ENCODE measurements around the gene SULT4A1.

Gene SULT4A1

DNA sequence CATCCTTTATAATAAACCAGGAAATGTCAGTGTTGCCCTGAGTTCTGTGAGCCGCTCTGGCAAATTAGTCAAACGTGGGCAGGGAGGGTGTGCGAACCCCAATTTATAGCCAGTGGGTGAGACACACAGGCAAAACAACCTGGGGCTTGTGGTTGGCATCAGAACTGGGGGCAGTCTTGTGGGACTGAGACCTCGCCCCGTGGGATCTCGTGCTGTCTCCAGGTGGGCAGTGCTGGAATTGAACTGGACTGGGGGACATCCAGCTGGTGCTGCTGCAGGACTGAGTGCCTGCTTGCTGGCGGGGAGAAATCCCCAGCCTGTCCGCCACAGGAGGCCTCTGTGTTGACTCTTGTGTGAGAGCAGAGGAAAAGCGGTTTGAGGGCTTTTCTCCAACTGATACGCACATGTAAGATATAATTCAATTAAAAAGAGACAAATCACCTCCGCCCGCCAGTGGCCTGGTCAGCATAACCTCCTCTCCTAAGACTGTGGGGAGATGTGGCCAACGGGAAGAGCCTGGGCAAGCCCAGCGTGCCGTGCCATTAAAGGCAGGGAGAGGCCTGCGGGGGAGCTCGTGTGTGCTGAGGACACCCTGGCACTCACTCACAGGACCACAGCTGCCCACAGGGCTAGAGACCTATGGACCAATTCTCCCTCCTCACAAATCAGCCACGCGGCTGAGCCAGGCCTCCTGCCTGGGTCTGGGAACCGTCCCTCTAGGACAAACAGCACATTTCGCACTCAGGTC, 18.4 kb downstream of the SULT4A1 start:
- no peak for DNase-seq

DNA sequence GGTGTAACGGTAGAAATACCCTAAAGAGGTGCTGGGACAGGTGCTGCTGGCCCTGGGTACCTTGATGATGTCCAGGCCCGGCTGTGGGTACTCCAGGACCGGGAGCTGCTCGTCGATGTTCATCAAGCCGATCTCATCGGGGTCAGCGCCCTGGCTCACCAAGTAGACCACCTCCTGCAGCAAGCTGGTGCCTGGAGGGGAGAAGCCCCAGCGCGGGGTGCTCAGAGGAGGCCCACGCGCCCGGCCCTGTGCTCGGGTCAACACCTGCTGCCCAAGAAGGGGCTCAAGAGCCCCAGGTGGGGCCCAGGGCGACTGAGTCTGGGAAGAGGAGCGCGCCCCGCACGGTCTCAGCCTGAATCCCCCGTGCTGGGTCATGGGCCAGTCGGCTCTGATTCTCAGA, 20.6 kb downstream of the SULT4A1 start:
- no peak for DNase-seq

DNA sequence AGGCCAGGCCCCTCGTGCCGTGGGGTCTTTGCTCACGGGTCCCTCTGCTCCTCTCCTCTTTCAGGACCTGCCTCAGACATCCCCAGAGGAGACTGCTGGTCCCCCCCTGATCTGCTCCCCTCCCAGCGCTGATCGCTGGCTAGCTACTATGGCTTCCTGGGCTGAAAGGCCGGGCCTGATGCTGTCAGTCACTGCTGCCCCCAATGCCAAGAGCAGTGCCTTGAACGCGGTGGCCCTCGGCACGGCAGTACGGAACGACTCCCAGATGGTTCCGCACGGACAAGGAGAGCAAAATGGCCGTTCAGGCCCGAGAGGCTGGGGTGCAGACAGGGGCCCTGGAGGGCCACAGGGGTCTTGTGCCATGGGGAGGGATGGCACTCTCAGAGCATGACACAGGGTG, 21.5 kb downstream of the SULT4A1 start:
- no peak for DNase-seq

DNA sequence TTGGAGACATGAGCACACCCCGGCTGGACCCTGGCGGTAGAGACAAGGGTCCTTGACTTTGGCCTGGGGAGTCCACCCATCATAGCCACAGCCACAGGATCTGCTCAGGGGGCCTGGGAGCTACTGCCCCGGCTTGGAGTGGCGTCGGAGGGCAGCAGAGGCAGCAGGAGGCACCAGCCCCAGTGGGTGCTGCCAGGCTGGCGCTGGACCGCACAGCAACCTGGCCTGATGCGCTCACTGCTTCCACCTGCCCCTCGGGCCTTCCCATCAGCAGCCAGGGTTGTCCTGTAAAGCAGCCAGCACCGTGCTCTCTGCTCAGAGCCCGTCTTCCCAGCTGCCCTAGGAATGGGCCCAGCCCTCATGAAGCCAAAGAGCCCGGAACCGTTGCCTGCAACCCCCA, 21.9 kb downstream of the SULT4A1 start:
- no peak for DNase-seq

- no peak for DNase-seq
Measured at GRCh38 chr22:43839781-43840180, 22.5 kb downstream of the SULT4A1 start.

- DNase-seq, result no peak
Measured at GRCh38 chr22:43838571-43839307, 23.6 kb downstream of the SULT4A1 start.

DNA sequence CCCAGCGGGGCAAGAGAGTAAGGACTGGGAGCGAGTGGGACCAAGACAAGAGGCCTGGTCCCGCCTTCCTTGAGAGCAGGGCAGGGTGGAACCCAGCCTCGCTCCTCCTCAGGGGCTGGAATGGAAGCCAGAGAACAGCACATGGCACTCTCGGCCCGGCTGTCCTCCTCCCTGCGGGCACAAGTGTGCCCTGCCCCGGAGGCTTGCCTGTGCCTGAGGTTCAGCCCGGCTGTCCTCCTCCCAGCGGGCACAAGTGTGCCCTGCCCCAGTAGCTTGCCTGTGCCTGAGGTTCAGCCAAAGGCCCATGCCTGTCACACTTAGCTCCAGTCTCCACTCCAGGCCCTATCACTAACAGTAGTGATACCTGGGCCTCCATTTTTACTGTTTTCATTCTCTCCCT, 24.2 kb downstream of the SULT4A1 start:
- DNase-seq, result no peak

GRCh38 chr22:43837666-43838065, 24.6 kb downstream of the SULT4A1 start:
- no peak for DNase-seq

- DNase-seq, result no peak
Measured at GRCh38 chr22:43835736-43836135, 26.6 kb downstream of the SULT4A1 start.

- no peak for DNase-seq
Measured at GRCh38 chr22:43835166-43835565, 27.1 kb downstream of the SULT4A1 start.

- DNase-seq, result no peak
Measured at GRCh38 chr22:43833286-43834240, 28.8 kb downstream of the SULT4A1 start.

DNA sequence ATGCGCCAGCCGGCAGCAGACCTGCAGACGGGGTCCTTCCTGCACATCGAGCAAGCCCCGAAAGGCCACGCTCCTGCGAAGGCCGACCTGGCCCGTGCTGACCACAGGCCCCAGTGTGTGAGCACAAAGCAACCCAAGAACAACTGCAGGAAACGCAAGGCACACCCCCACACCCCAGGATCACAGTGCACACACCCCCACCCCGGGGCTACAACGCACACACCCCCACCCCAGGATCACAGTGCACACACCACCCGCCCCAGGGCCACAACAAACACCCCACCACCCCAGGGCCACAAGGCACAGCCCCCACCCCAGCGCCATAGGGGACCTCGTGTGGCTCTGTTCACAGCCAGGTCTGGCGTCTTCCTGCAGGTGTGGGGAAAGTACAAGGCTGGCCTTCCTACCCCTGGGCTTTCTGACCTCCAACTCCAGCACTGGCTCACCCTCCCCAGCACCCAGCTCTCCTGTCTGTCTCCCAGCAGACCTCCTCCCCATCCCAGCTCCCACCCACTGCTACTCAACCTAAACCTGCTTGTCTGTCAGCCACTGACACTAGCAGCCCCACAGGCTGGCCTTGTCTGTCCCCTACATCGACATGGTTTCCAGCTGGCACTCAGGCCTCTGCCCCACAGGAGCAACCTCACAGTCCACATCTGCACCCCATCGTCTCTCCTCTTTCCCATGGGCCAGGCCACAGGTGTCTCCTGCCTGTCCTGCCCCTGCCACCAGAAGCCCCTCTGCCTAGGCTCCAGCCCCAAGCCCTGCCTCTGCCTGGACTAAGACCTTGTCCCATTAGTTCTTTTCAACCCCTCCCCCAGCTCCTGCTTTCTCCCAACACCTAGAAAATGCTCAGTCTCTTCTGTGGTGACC, 29.7 kb downstream of the SULT4A1 start:
- no peak for DNase-seq

- DNase-seq, result no peak
Measured at GRCh38 chr22:43831561-43832392, 30.5 kb downstream of the SULT4A1 start.

- no peak for DNase-seq
Measured at GRCh38 chr22:43830931-43831560, 31.3 kb downstream of the SULT4A1 start.

DNA sequence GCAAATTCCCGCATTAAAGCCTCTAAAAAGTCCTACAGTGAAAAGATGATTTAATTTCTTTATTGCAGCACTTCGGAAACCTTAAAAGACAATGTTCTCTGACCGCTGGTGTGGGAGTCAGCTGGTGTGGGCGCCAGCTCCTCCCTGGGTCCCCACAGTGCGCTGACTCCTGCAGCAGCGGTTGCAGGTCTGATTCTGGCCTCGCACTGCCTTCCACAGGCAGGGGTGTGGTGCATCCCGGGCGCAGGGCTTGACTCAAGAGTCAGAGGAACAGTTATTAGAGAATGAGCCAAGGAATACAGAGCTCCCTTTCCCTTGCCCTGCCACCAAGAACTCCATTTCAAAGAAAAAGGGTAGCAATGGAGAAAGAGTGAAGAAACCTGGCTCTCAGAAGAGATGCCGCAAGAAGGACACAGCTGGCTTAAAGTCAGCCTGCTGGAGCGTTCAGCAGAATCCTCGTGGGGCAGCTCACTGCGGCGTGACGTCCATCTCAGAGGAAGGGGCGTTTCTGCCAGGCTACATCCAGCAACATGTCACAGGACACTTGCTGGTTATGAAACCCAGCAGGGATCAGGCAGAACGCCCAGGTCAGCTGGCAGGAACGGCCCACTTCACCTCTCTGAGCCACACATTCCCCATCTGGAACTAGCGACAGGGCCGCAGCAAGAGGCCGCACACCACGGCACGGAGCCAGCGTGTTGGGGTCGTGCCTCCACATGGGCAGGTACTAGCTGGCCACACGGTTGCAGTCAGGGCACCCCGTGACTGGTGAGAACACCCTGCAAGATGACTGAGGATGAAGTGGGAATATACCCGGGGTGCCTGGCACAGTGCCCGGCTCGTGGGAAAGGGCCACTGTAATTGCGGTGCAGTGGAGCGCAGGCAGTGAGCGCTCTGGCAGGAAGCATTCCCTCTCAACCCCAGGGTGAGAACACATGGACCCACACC, 32.1 kb downstream of the SULT4A1 start:
- no peak for DNase-seq

- DNase-seq, result no peak
Measured at GRCh38 chr22:43828998-43829782, 33.1 kb downstream of the SULT4A1 start.

DNA sequence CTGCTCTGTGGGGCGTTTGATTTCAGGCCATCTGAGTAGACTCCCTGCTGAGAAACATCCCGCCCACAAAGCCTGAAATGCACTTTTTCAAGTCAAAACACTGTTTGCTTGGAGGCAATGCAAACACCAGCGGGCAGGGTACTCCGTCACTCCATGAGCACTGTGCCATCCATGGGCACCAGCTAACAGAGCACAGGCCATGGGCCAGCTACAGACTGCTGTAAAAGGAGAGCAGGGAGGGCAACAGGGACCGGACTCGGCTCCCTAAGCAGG, 33.7 kb downstream of the SULT4A1 start:
- DNase-seq, result no peak

DNA sequence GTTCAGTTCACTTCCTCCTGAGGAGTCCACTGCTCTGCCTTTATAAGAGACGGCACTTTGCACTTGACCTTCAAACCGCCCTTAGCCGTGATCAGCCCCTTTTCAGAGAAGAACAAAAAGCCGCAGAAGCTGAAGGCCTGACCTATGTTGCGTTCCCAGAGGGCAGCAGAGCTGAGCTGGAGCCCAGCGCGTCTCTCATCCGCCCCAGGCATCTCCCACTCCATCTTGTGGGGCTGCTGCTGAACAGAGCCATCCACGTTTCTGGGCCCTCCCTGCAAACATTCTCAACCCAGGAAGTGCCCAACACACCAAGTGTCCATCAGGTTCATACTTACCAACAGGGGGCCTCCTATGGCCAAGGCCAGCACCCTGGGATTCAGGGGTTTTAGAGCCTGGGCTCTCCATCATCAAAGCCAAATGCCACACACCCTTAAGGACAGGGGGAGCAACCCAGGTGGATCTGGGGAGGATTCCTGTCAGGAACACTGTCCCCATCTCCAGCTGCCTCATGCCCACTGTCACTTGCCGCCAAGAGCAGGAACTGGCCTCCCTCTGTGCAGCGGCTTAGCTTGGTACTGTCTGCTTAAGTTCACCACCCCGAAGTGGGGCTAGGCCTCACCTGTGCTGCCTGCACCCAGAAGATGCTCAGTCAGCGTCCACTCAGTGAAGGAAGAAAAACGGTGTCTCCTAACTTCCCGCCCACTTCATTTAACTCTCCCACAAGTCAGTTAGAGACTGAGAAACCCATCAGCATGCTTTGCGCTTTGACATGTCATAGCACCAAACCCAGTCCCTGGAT, 34.2 kb downstream of the SULT4A1 start:
- DNase-seq, result no peak

All from T-helper 9 cell (primary cell).